Right lobe of liver (tissue), 4 donors: ENCODE data around the gene HOXC11.

Experiments used
- POLR2A ChIP-seq: fragments of 450-650 bp; IDR thresholded peaks from one replicate; pipeline ENCODE4 v1.6.1; 2017; ENCODE audit warnings: antibody characterized with exemption, mild to moderate bottlenecking
- TF ChIP-seq, protein P1 (sequence below), 4 donors: fragments of 200-600 bp in 3 of 4; fragments of 450-650 bp in 1 of 4; IDR thresholded peaks; one replicate each; pipeline versions ENCODE4 v1.5.1 to v1.8.0; 2016 to 2022; ENCODE audit warnings: antibody characterized with exemption in 4 of 4, mild to moderate bottlenecking in 2 of 4
- donor health status: DM: no; HTN: no; CAD: no.
- donor health status: DM: no; HTN: no; CAD: no.
- donor health status: DM: no; HTN: yes; CAD: no.

DNA sequence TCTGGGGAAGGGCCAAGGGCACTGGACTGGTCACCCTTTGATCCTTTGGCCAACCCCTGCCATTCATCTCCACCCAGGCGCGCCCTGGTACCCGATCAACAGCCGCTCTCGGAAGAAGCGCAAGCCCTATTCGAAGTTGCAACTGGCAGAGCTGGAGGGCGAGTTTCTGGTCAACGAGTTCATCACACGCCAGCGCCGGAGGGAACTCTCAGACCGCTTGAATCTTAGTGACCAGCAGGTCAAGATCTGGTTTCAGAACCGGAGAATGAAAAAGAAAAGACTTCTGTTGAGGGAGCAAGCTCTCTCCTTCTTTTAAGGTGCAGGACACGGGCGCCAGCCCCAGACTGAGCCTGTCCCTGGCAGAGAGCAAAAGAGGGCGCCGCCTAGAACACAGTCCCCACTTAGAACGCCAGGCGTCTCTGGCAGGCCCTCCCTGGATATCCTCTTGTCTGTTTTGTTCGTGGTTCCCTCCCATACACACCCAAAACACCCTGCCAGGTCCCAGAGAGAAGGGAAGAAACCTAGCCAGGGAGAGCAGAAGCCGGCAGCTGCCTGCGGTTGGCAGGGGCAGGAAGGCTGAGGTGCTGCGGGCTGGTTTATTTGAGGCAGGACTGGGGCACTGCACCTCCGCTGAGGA is 16.6 kb upstream of the HOXC11 start:
- TF ChIP-seq, protein P1, sequence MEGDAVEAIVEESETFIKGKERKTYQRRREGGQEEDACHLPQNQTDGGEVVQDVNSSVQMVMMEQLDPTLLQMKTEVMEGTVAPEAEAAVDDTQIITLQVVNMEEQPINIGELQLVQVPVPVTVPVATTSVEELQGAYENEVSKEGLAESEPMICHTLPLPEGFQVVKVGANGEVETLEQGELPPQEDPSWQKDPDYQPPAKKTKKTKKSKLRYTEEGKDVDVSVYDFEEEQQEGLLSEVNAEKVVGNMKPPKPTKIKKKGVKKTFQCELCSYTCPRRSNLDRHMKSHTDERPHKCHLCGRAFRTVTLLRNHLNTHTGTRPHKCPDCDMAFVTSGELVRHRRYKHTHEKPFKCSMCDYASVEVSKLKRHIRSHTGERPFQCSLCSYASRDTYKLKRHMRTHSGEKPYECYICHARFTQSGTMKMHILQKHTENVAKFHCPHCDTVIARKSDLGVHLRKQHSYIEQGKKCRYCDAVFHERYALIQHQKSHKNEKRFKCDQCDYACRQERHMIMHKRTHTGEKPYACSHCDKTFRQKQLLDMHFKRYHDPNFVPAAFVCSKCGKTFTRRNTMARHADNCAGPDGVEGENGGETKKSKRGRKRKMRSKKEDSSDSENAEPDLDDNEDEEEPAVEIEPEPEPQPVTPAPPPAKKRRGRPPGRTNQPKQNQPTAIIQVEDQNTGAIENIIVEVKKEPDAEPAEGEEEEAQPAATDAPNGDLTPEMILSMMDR (IDR thresholded peaks at IDR 0.05), result no peak
- TF ChIP-seq POLR2A, result no peak
